HEK293 (cell line): Measurements from ENCODE around the gene MOV10L1.

Experiments
- BCL11B ChIP-seq: fragments of 450-650 bp; formaldehyde crosslinking; IDR thresholded peaks from 2 replicates; pipeline ENCODE4 v1.5.1; 2016; ENCODE audit warnings: low read depth, missing biosample characterization, missing genetic modification characterization
- GLIS1 ChIP-seq: fragments of 450-650 bp; formaldehyde crosslinking; IDR thresholded peaks from 2 replicates; pipeline ENCODE4 v1.5.1; 2016; ENCODE audit warnings: missing biosample characterization, missing genetic modification characterization
- HOXA7 ChIP-seq: sonication (generic); formaldehyde crosslinking; IDR thresholded peaks from 2 replicates; pipeline ENCODE4 v1.8.1; 2022; ENCODE audit warnings: missing genetic modification reagents, borderline replicate concordance
- KLF17 ChIP-seq: fragments of 450-650 bp; formaldehyde crosslinking; IDR thresholded peaks from 2 replicates; pipeline ENCODE4 v1.5.1; 2016; ENCODE audit warnings: missing biosample characterization, missing genetic modification characterization
- KLF9 ChIP-seq: fragments of 450-650 bp; formaldehyde crosslinking; IDR thresholded peaks from 2 replicates; pipeline ENCODE4 v1.5.1; 2016; ENCODE audit warnings: missing biosample characterization, missing genetic modification characterization, low read depth
- OSR2 ChIP-seq: fragments of 450-650 bp; formaldehyde crosslinking; IDR thresholded peaks from 2 replicates; pipeline ENCODE4 v1.5.1; 2016; ENCODE audit warnings: missing biosample characterization, missing genetic modification characterization
- RBAK ChIP-seq: fragments of 450-650 bp; formaldehyde crosslinking; IDR thresholded peaks from 2 replicates; pipeline ENCODE4 v1.5.1; 2016; ENCODE audit warnings: missing biosample characterization, missing genetic modification characterization
- SP2 ChIP-seq: fragments of 450-650 bp; formaldehyde crosslinking; IDR thresholded peaks from 2 replicates; pipeline ENCODE4 v1.5.1; 2016; ENCODE audit warnings: missing biosample characterization, missing genetic modification characterization
- SP3 ChIP-seq: fragments of 450-650 bp; formaldehyde crosslinking; IDR thresholded peaks from 2 replicates; pipeline ENCODE4 v1.5.1; 2016; ENCODE audit warnings: missing biosample characterization, missing genetic modification characterization
- SP7 ChIP-seq: fragments of 450-650 bp; formaldehyde crosslinking; IDR thresholded peaks from 2 replicates; pipeline ENCODE4 v1.5.1; 2016; ENCODE audit warnings: missing biosample characterization, missing genetic modification characterization
- ZBTB20 ChIP-seq: fragments of 450-650 bp; formaldehyde crosslinking; IDR thresholded peaks from 2 replicates; pipeline ENCODE4 v1.5.1; 2016; ENCODE audit warnings: missing biosample characterization, missing genetic modification characterization
- ZBTB8A ChIP-seq: fragments of 450-650 bp; formaldehyde crosslinking; IDR thresholded peaks from 2 replicates; pipeline ENCODE4 v1.5.1; 2016; ENCODE audit warnings: missing biosample characterization, missing genetic modification characterization
- ZFHX2 ChIP-seq: fragments of 450-650 bp; formaldehyde crosslinking; conservative IDR thresholded peaks from 2 replicates; pipeline ENCODE4 v1.5.1; 2016; ENCODE audit warnings: missing biosample characterization, missing genetic modification characterization
- ZFP69B ChIP-seq: fragments of 450-650 bp; formaldehyde crosslinking; IDR thresholded peaks from 2 replicates; pipeline ENCODE4 v1.5.1; 2016; ENCODE audit warnings: missing biosample characterization, missing genetic modification characterization
- ZNF140 ChIP-seq: fragments of 450-650 bp; formaldehyde crosslinking; IDR thresholded peaks from 2 replicates; pipeline ENCODE4 v1.5.1; 2016; ENCODE audit warnings: missing biosample characterization, missing genetic modification characterization
- ZNF146 ChIP-seq: fragments of 450-650 bp; formaldehyde crosslinking; IDR thresholded peaks from 2 replicates; pipeline ENCODE4 v1.5.1; 2016; ENCODE audit warnings: missing biosample characterization, missing genetic modification characterization
- ZNF2 ChIP-seq: fragments of 450-650 bp; formaldehyde crosslinking; IDR thresholded peaks from 2 replicates; pipeline ENCODE4 v1.5.1; 2016; ENCODE audit warnings: missing biosample characterization, missing genetic modification characterization
- ZNF335 ChIP-seq: fragments of 450-650 bp; formaldehyde crosslinking; conservative IDR thresholded peaks from 2 replicates; pipeline ENCODE4 v1.5.1; 2016; ENCODE audit warnings: missing biosample characterization, missing genetic modification characterization
- ZNF354C ChIP-seq: fragments of 450-650 bp; formaldehyde crosslinking; IDR thresholded peaks from 2 replicates; pipeline ENCODE4 v1.5.1; 2016; ENCODE audit warnings: missing biosample characterization, missing genetic modification characterization, low read depth, borderline replicate concordance
- ZNF394 ChIP-seq: fragments of 450-650 bp; formaldehyde crosslinking; IDR thresholded peaks from 2 replicates; pipeline ENCODE4 v1.5.1; 2016; ENCODE audit warnings: missing biosample characterization, missing genetic modification characterization, mild to moderate bottlenecking, moderate library complexity, borderline replicate concordance
- ZNF488 ChIP-seq: fragments of 450-650 bp; formaldehyde crosslinking; IDR thresholded peaks from 2 replicates; pipeline ENCODE4 v1.5.1; 2016; ENCODE audit warnings: missing biosample characterization, missing genetic modification characterization
- ZNF548 ChIP-seq: fragments of 450-650 bp; formaldehyde crosslinking; IDR thresholded peaks from 2 replicates; pipeline ENCODE4 v1.5.1; 2016; ENCODE audit warnings: missing biosample characterization, missing genetic modification characterization
- ZNF600 ChIP-seq: fragments of 450-650 bp; formaldehyde crosslinking; IDR thresholded peaks from 2 replicates; pipeline ENCODE4 v1.5.1; 2016; ENCODE audit warnings: missing biosample characterization, missing genetic modification characterization
- ZNF658 ChIP-seq: fragments of 450-650 bp; formaldehyde crosslinking; IDR thresholded peaks from 2 replicates; pipeline ENCODE4; 2016; ENCODE audit warnings: missing biosample characterization, missing genetic modification characterization
- ZNF701 ChIP-seq: fragments of 450-650 bp; formaldehyde crosslinking; IDR thresholded peaks from 2 replicates; pipeline ENCODE4 v1.5.1; 2016; ENCODE audit warnings: missing biosample characterization, missing genetic modification characterization
- ZNF707 ChIP-seq: fragments of 450-650 bp; formaldehyde crosslinking; IDR thresholded peaks from 2 replicates; pipeline ENCODE4 v1.5.1; 2016; ENCODE audit warnings: missing biosample characterization, missing genetic modification characterization
- ZNF76 ChIP-seq: fragments of 450-650 bp; formaldehyde crosslinking; IDR thresholded peaks from 2 replicates; pipeline ENCODE4; 2016; ENCODE audit warnings: low read depth, missing biosample characterization, missing genetic modification characterization, borderline replicate concordance
- ZSCAN16 ChIP-seq: fragments of 450-650 bp; formaldehyde crosslinking; IDR thresholded peaks from 2 replicates; pipeline ENCODE4 v1.5.1; 2016; ENCODE audit warnings: missing biosample characterization, missing genetic modification characterization
- ZXDB ChIP-seq: fragments of 450-650 bp; formaldehyde crosslinking; IDR thresholded peaks from 2 replicates; pipeline ENCODE4 v1.5.1; 2016; ENCODE audit warnings: missing biosample characterization, missing genetic modification characterization
- TF ChIP-seq, protein P1 (sequence below): fragments of 450-650 bp; formaldehyde crosslinking; optimal IDR thresholded peaks from 2 replicates; pipeline ENCODE3; 2016; ENCODE audit warnings: missing biosample characterization, mild to moderate bottlenecking, missing genetic modification characterization
- TF ChIP-seq, protein P2 (sequence below): sonication (generic); formaldehyde crosslinking; IDR thresholded peaks from 2 replicates; pipeline ENCODE4 v1.8.1; 2022; ENCODE audit warnings: mild to moderate bottlenecking, moderate library complexity, missing genetic modification reagents
- TF ChIP-seq, protein P3 (sequence below): fragments of 450-650 bp; formaldehyde crosslinking; IDR thresholded peaks from 2 replicates; pipeline ENCODE4 v1.5.1; 2016; ENCODE audit warnings: missing biosample characterization, missing genetic modification characterization
- TF ChIP-seq, protein P4 (sequence below): fragments of 450-650 bp; formaldehyde crosslinking; IDR thresholded peaks from 2 replicates; pipeline ENCODE4 v1.5.1; 2016; ENCODE audit warnings: missing biosample characterization, missing genetic modification characterization

The MOV10L1 gene

GRCh38 chr22:50190182-50190940 is 100.6 kb downstream of the MOV10L1 start (continued):
- TF ChIP-seq, protein P1, sequence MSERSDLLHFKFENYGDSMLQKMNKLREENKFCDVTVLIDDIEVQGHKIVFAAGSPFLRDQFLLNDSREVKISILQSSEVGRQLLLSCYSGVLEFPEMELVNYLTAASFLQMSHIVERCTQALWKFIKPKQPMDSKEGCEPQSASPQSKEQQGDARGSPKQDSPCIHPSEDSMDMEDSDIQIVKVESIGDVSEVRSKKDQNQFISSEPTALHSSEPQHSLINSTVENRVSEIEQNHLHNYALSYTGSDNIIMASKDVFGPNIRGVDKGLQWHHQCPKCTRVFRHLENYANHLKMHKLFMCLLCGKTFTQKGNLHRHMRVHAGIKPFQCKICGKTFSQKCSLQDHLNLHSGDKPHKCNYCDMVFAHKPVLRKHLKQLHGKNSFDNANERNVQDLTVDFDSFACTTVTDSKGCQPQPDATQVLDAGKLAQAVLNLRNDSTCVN (tag by site-specific recombination), result peak; percentile 30
- TF ChIP-seq ZNF76 (tag by site-specific recombination) (peak; percentile 43; the same call in 1 of the 2 replicates), GLIS1 (peak; percentile 90), KLF17 (tag by site-specific recombination) (peak; percentile 94), ZNF548 (tag by site-specific recombination) (no peak), KLF9 (tag by site-specific recombination) (peak; percentile 92), SP3 (tag by site-specific recombination) (peak; percentile 72), BCL11B (tag by site-specific recombination) (0 out of 2 replicates have a peak, but pooled peaks have one; percentile 60), SP7 (peak; percentile 80), ZNF658 (tag by site-specific recombination) (no peak), ZSCAN16 (tag by site-specific recombination) (no peak), OSR2 (tag by site-specific recombination) (peak; percentile 43; the same call in 1 of the 2 replicates), ZNF335 (tag by site-specific recombination) (peak; percentile 46), ZNF600 (tag by site-specific recombination) (peak; percentile 57; the same call in 1 of the 2 replicates), ZFHX2 (peak; percentile 86), ZFP69B (0 out of 2 replicates have a peak, but pooled peaks have one; percentile 6), ZNF354C (tag by site-specific recombination) (no peak), ZXDB (tag by site-specific recombination) (peak; percentile 85), ZNF701 (no peak), ZNF2 (tag by site-specific recombination) (0 out of 2 replicates have a peak, but pooled peaks have one; percentile 55), ZNF488 (tag by site-specific recombination) (no peak), ZNF146 (tag by site-specific recombination) (no peak), ZBTB20 (peak; percentile 53; the same call in 1 of the 2 replicates), SP2 (tag by site-specific recombination) (peak; percentile 92), ZNF707 (tag by site-specific recombination) (no peak), ZBTB8A (tag by site-specific recombination) (peak; percentile 50; the same call in 1 of the 2 replicates), HOXA7 (CRISPR knock-in tag) (no peak), RBAK (no peak), ZNF140 (tag by site-specific recombination) (no peak), ZNF394 (tag by site-specific recombination) (0 out of 2 replicates have a peak, but pooled peaks have one; percentile 62)
- TF ChIP-seq, protein P2, sequence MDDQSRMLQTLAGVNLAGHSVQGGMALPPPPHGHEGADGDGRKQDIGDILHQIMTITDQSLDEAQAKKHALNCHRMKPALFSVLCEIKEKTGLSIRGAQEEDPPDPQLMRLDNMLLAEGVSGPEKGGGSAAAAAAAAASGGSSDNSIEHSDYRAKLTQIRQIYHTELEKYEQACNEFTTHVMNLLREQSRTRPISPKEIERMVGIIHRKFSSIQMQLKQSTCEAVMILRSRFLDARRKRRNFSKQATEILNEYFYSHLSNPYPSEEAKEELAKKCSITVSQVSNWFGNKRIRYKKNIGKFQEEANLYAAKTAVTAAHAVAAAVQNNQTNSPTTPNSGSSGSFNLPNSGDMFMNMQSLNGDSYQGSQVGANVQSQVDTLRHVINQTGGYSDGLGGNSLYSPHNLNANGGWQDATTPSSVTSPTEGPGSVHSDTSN (CRISPR knock-in tag), result peak; percentile 11; the same call in 1 of the 2 replicates
- TF ChIP-seq, protein P3, sequence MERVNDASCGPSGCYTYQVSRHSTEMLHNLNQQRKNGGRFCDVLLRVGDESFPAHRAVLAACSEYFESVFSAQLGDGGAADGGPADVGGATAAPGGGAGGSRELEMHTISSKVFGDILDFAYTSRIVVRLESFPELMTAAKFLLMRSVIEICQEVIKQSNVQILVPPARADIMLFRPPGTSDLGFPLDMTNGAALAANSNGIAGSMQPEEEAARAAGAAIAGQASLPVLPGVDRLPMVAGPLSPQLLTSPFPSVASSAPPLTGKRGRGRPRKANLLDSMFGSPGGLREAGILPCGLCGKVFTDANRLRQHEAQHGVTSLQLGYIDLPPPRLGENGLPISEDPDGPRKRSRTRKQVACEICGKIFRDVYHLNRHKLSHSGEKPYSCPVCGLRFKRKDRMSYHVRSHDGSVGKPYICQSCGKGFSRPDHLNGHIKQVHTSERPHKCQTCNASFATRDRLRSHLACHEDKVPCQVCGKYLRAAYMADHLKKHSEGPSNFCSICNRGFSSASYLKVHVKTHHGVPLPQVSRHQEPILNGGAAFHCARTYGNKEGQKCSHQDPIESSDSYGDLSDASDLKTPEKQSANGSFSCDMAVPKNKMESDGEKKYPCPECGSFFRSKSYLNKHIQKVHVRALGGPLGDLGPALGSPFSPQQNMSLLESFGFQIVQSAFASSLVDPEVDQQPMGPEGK (tag by site-specific recombination), result peak; percentile 99
- TF ChIP-seq, protein P4, sequence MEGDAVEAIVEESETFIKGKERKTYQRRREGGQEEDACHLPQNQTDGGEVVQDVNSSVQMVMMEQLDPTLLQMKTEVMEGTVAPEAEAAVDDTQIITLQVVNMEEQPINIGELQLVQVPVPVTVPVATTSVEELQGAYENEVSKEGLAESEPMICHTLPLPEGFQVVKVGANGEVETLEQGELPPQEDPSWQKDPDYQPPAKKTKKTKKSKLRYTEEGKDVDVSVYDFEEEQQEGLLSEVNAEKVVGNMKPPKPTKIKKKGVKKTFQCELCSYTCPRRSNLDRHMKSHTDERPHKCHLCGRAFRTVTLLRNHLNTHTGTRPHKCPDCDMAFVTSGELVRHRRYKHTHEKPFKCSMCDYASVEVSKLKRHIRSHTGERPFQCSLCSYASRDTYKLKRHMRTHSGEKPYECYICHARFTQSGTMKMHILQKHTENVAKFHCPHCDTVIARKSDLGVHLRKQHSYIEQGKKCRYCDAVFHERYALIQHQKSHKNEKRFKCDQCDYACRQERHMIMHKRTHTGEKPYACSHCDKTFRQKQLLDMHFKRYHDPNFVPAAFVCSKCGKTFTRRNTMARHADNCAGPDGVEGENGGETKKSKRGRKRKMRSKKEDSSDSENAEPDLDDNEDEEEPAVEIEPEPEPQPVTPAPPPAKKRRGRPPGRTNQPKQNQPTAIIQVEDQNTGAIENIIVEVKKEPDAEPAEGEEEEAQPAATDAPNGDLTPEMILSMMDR (tag by site-specific recombination), result peak; percentile 71
